GM12873 (cell line): ENCODE measurements around the gene AK4.

Experiments used
- TF ChIP-seq, protein P1 (sequence below): IDR thresholded peaks from 2 replicates; pipeline ENCODE4 v1.5.1; 2012; ENCODE audit warnings: low read depth, mild to moderate bottlenecking, moderate library complexity, low read length, control low read depth; ENCODE audit not compliant: insufficient read depth; ENCODE audit errors: missing control alignments

The AK4 gene

GRCh38 chr1:65267683-65268082 lies 119.7 kb downstream of the AK4 start:
- TF ChIP-seq, protein P1, sequence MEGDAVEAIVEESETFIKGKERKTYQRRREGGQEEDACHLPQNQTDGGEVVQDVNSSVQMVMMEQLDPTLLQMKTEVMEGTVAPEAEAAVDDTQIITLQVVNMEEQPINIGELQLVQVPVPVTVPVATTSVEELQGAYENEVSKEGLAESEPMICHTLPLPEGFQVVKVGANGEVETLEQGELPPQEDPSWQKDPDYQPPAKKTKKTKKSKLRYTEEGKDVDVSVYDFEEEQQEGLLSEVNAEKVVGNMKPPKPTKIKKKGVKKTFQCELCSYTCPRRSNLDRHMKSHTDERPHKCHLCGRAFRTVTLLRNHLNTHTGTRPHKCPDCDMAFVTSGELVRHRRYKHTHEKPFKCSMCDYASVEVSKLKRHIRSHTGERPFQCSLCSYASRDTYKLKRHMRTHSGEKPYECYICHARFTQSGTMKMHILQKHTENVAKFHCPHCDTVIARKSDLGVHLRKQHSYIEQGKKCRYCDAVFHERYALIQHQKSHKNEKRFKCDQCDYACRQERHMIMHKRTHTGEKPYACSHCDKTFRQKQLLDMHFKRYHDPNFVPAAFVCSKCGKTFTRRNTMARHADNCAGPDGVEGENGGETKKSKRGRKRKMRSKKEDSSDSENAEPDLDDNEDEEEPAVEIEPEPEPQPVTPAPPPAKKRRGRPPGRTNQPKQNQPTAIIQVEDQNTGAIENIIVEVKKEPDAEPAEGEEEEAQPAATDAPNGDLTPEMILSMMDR = no peak

- TF ChIP-seq, protein P1 = no peak
Observed at GRCh38 chr1:65269612-65270011, 121.6 kb downstream of the AK4 start.

DNA sequence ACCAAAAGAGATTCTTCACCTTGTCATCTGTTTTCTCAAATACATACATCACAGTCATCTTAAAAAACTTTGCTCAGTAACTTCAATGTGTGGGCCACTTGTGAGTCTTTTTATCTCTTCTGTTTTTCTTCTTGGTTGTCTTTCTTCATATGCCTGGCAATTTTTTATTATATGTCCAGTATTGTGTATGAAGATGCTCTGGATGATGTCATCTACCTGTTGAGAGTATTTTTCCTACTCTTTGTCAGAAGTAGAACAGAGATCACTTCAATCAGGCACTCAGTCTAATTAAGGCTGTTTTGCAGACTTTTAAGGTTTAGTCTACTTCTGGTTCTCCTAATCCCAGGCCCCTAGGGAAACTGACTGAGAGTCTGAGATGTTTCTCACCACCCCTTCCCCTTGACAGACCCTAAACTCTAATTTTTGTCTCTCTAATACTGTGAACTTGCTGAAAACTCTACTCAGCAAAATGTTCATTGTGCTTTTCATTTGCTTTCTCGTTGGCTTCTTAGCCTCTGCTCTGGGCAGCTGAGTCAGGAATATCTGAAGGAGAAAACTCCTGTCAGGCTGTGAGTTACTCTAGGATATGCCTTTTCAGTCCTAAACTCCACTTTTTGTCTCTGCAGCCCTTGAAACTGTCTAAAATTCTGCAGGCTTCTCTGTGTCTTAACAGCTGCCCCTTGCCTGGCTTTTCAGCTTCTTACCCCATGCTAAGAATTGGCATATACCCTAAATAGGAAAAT lies 128.4 kb downstream of the AK4 start:
- TF ChIP-seq, protein P1 = no peak

DNA sequence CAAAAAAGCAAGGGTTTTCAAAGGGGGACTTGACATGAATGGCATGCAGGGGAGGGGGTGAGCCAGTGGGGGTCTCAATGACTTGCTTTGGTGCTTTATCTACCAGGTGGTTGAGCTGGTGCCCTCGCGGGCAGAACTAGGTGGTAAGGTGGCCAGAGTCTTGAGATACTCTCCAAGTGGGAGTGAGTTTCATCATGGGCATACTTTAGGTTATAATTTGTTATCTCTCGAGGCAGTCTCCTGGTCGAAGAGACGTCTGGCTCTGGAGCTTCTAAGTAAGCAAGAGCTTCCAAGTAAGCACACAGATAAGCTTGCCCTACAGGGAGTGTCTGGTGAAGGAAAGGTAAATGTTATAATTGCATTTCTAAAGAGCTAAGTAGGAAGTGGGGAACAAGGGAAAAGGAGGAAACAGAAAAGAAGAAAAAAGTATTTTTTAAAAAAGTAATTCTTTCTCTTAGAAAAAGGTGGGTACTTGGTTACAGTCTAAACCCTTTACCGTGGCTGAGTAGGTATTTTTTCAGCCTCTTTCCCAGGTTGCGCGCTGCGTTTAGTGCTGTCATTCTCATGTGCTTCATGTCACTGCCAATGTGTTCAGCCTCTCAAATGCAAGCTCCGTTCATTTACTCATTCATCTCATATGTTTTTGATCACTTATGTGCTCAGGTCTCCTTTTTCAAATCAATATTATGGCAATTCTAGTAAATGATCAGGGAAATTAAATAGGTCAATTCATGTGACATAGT lies 129.8 kb downstream of the AK4 start:
- TF ChIP-seq, protein P1 = no peak

GRCh38 chr1:65278376-65279069 lies 130.5 kb downstream of the AK4 start:
- TF ChIP-seq, protein P1 = no peak

- TF ChIP-seq, protein P1 = no peak
Observed at GRCh38 chr1:65279070-65279779, 131.2 kb downstream of the AK4 start.
